GM12878 (cell line): Measurements from ENCODE around the gene NCOA6.

Experiments used
- ATF7 ChIP-seq: fragments of 450-650 bp; IDR thresholded peaks from 2 replicates; pipeline ENCODE4 v1.6.1; 2016; ENCODE audit warnings: low read depth, mild to moderate bottlenecking
- CTCF ChIP-seq, 3 experiments: IDR thresholded peaks in 2 of 3; conservative IDR thresholded peaks in 1 of 3; 2 replicates each; pipeline ENCODE4 v1.5.1; 2011; ENCODE audit warnings: low read depth in 3 of 3, low read length in 3 of 3, mild to moderate bottlenecking in 3 of 3, control low read depth in 2 of 3, moderate library complexity in 2 of 3, inconsistent platforms in 1 of 3, mixed read lengths in 1 of 3; ENCODE audit not compliant: control insufficient read depth in 2 of 3, insufficient read depth in 1 of 3; ENCODE audit errors: extremely low read depth in 1 of 3
- ESRRA ChIP-seq: IDR thresholded peaks from 2 replicates; pipeline ENCODE4 v1.6.1; 2012; ENCODE audit warnings: mild to moderate bottlenecking, low read length, improper control_type of control experiment
- GABPA ChIP-seq: IDR thresholded peaks from 2 replicates; pipeline ENCODE4 v1.6.1; 2014; ENCODE audit warnings: antibody characterized with exemption, low read depth, mild to moderate bottlenecking, inconsistent platforms
- HCFC1 ChIP-seq: fragments of 150-350 bp; IDR thresholded peaks from 2 replicates; pipeline ENCODE4 v1.6.1; 2014; ENCODE audit warnings: low read length
- POLR2AphosphoS5 ChIP-seq: IDR thresholded peaks from 2 replicates; pipeline ENCODE4 v1.6.1; 2011; ENCODE audit warnings: mild to moderate bottlenecking, low read length, inconsistent platforms
- SUZ12 ChIP-seq: fragments of 200-600 bp; sonication (generic); IDR thresholded peaks from one replicate; pipeline ENCODE4 v1.6.1; 2018; ENCODE audit warnings: antibody characterized with exemption, mild to moderate bottlenecking; ENCODE audit not compliant: unreplicated experiment
- ZZZ3 ChIP-seq: IDR thresholded peaks from 2 replicates; pipeline ENCODE4 v1.6.1; 2011; ENCODE audit warnings: low read depth; ENCODE audit not compliant: control insufficient read depth, insufficient read length
- TF ChIP-seq, protein P1 (sequence below): fragments of 450-650 bp; formaldehyde crosslinking; IDR thresholded peaks from 2 replicates; pipeline ENCODE4 v1.4.0; 2020; ENCODE audit warnings: mild to moderate bottlenecking, moderate library complexity

GRCh38 chr20:34712525-34713192 is 112.8 kb downstream of the NCOA6 start:
- TF ChIP-seq, protein P1, sequence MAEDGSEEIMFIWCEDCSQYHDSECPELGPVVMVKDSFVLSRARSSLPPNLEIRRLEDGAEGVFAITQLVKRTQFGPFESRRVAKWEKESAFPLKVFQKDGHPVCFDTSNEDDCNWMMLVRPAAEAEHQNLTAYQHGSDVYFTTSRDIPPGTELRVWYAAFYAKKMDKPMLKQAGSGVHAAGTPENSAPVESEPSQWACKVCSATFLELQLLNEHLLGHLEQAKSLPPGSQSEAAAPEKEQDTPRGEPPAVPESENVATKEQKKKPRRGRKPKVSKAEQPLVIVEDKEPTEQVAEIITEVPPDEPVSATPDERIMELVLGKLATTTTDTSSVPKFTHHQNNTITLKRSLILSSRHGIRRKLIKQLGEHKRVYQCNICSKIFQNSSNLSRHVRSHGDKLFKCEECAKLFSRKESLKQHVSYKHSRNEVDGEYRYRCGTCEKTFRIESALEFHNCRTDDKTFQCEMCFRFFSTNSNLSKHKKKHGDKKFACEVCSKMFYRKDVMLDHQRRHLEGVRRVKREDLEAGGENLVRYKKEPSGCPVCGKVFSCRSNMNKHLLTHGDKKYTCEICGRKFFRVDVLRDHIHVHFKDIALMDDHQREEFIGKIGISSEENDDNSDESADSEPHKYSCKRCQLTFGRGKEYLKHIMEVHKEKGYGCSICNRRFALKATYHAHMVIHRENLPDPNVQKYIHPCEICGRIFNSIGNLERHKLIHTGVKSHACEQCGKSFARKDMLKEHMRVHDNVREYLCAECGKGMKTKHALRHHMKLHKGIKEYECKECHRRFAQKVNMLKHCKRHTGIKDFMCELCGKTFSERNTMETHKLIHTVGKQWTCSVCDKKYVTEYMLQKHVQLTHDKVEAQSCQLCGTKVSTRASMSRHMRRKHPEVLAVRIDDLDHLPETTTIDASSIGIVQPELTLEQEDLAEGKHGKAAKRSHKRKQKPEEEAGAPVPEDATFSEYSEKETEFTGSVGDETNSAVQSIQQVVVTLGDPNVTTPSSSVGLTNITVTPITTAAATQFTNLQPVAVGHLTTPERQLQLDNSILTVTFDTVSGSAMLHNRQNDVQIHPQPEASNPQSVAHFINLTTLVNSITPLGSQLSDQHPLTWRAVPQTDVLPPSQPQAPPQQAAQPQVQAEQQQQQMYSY = no peak
- no peak for TF ChIP-seq ESRRA
- no peak for TF ChIP-seq SUZ12
- TF ChIP-seq GABPA = no peak
- no peak for TF ChIP-seq HCFC1
- no peak for TF ChIP-seq POLR2AphosphoS5
- no peak; the same call in 1 of the 2 replicates for TF ChIP-seq ATF7
- TF ChIP-seq ZZZ3 = no peak
- TF ChIP-seq CTCF (IDR thresholded peaks at IDR 0.05 in 2 of 3, conservative IDR thresholded peaks at IDR 0.05 in 1 of 3; ENCODE audit: control insufficient read depth in 2 of 3, extremely low read depth in 1 of 3, insufficient read depth in 1 of 3, low read depth in 3 of 3, low read length in 3 of 3) = no peak
